GM12878 (cell line): Measurements from ENCODE around the gene UXS1. TPM values are rescaled to one million over a fixed set of nuclear protein-coding genes. Genes with fewer than 3 reads are reported as not detected.
A peak's percentile ranks its signal among the peaks of the same experiment; 100 is the strongest.

Experiments
- BCL11A ChIP-seq: IDR thresholded peaks from 2 replicates; pipeline ENCODE4 v1.6.1; 2011; ENCODE audit warnings: low read depth, low read length
- BCL3 ChIP-seq: IDR thresholded peaks from 2 replicates; pipeline ENCODE4 v1.6.1; 2011; ENCODE audit warnings: borderline replicate concordance, low read depth, mild to moderate bottlenecking, moderate library complexity, low read length; ENCODE audit not compliant: insufficient read depth, poor library complexity, severe bottlenecking
- BHLHE40 ChIP-seq, 2 experiments: fragments of 450-650 bp in 1 of 2; IDR thresholded peaks; 2 replicates each; pipeline ENCODE4 v1.6.1; 2011 to 2017; ENCODE audit warnings: low read depth in 2 of 2, borderline replicate concordance in 1 of 2, improper control_type of control experiment in 1 of 2, low read length in 1 of 2, mild to moderate bottlenecking in 1 of 2
- DPF2 ChIP-seq: fragments of 450-650 bp; IDR thresholded peaks from 2 replicates; pipeline ENCODE4 v1.6.1; 2017; ENCODE audit warnings: mild to moderate bottlenecking
- EED ChIP-seq: sonication (generic); IDR thresholded peaks from 2 replicates; pipeline ENCODE4 v1.6.1; 2016; ENCODE audit warnings: antibody characterized with exemption, low read depth
- FOS ChIP-seq: IDR thresholded peaks from 3 replicates; pipeline ENCODE4 v1.6.1; 2011; ENCODE audit warnings: borderline replicate concordance; ENCODE audit not compliant: insufficient read length; ENCODE audit errors: extremely low read depth
- FOXK2 ChIP-seq: fragments of 450-650 bp; IDR thresholded peaks from 2 replicates; pipeline ENCODE4 v1.6.1; 2017; ENCODE audit warnings: mild to moderate bottlenecking, moderate library complexity
- FOXM1 ChIP-seq: IDR thresholded peaks from 2 replicates; pipeline ENCODE4 v1.6.1; 2012; ENCODE audit warnings: low read depth, mild to moderate bottlenecking, inconsistent platforms, low read length, moderate library complexity
- HCFC1 ChIP-seq: fragments of 150-350 bp; IDR thresholded peaks from 2 replicates; pipeline ENCODE4 v1.6.1; 2014; ENCODE audit warnings: low read length
- IKZF1 ChIP-seq: fragments of 450-650 bp; conservative IDR thresholded peaks from 2 replicates; pipeline ENCODE4 v1.6.1; 2017; ENCODE audit warnings: antibody characterized with exemption, mild to moderate bottlenecking
- IKZF2 ChIP-seq, 2 experiments: fragments of 450-650 bp; IDR thresholded peaks; 2 replicates each; pipeline ENCODE4 v1.6.1; 2017; ENCODE audit warnings: mild to moderate bottlenecking in 2 of 2, moderate library complexity in 2 of 2
- JUNB ChIP-seq: IDR thresholded peaks from 2 replicates; pipeline ENCODE4 v1.6.1; 2016; ENCODE audit warnings: antibody characterized with exemption, mild to moderate bottlenecking
- MEF2A ChIP-seq: IDR thresholded peaks from 2 replicates; pipeline ENCODE4 v1.6.1; 2011; ENCODE audit warnings: low read depth, mild to moderate bottlenecking, low read length, moderate library complexity; ENCODE audit not compliant: insufficient read depth
- RELA ChIP-seq: fragments of 450-650 bp; IDR thresholded peaks from 2 replicates; pipeline ENCODE4 v1.8.0; 2014; ENCODE audit warnings: borderline replicate concordance; ENCODE audit not compliant: partially characterized antibody
- RUNX3 ChIP-seq: IDR thresholded peaks from 2 replicates; pipeline ENCODE4 v1.6.1; 2012; ENCODE audit warnings: low read length, inconsistent platforms
- SIN3A ChIP-seq: IDR thresholded peaks from 2 replicates; pipeline ENCODE4 v1.6.1; 2012; ENCODE audit warnings: low read depth, low read length, improper control_type of control experiment
- SIX5 ChIP-seq: IDR thresholded peaks from 2 replicates; pipeline ENCODE4 v1.6.1; 2011; ENCODE audit warnings: mild to moderate bottlenecking, low read depth, low read length, moderate library complexity; ENCODE audit not compliant: severe bottlenecking
- SMAD1 ChIP-seq: fragments of 450-650 bp; IDR thresholded peaks from 2 replicates; pipeline ENCODE4 v1.6.1; 2018; ENCODE audit warnings: mild to moderate bottlenecking, low read depth; ENCODE audit not compliant: partially characterized antibody
- SMC3 ChIP-seq: IDR thresholded peaks from 2 replicates; pipeline ENCODE4 v1.6.1; 2011; ENCODE audit warnings: low read length, improper control_type of control experiment, borderline replicate concordance
- SREBF2 ChIP-seq: IDR thresholded peaks from 2 replicates; pipeline ENCODE4 v1.6.1; 2012; ENCODE audit warnings: mild to moderate bottlenecking, low read length
- STAT1 ChIP-seq: fragments of 450-650 bp; conservative IDR thresholded peaks from 2 replicates; pipeline ENCODE4 v1.6.1; 2014; ENCODE audit warnings: antibody characterized with exemption, mild to moderate bottlenecking
- TBL1XR1 ChIP-seq: IDR thresholded peaks from 2 replicates; pipeline ENCODE4 v1.6.1; 2012; ENCODE audit warnings: low read depth, low read length, improper control_type of control experiment
- ZBED1 ChIP-seq: IDR thresholded peaks from 2 replicates; pipeline ENCODE4 v1.6.1; 2016; ENCODE audit warnings: borderline replicate concordance
- ZNF207 ChIP-seq: fragments of 450-650 bp; IDR thresholded peaks from 2 replicates; pipeline ENCODE4 v1.6.1; 2014; ENCODE audit warnings: antibody characterized with exemption, mild to moderate bottlenecking, borderline replicate concordance
- ZZZ3 ChIP-seq: IDR thresholded peaks from 2 replicates; pipeline ENCODE4 v1.6.1; 2011; ENCODE audit warnings: low read depth; ENCODE audit not compliant: control insufficient read depth, insufficient read length
- polyA plus RNA-seq, 11 experiments: library from polyadenylated mRNA; depleted of rRNA in 4 of 11; unstranded in 6 of 11; stranded (reverse) in 5 of 11; fragments of >200 nt; fragmentation: Nextera tagmentation in 4 of 11; fragmentation: Illumina TruSeq in 1 of 11; extraction: Ambion mirVana in 4 of 11; extraction: Trizol in 1 of 11; gene quantifications; 1 replicate in 1 of 11; 2 replicates in 10 of 11; pipeline versions ENCODE4 v1.2.1 to v1.2.3, GENCODE V29; 2011 to 2016; ENCODE audit warnings: inconsistent platforms in 2 of 11, missing spikeins in 2 of 11, low read depth in 1 of 11
- total RNA-seq, 4 experiments: library from RNA; depleted of rRNA in 3 of 4; stranded (reverse); fragments of >200 nt in 3 of 4; fragmentation: Illumina TruSeq in 1 of 4; extraction: Trizol in 1 of 4; gene quantifications; 2 replicates each; pipeline versions ENCODE4 v1.2.1 to v1.2.3, GENCODE V29; 2013 to 2021
- TF ChIP-seq, protein P1 (sequence below): IDR thresholded peaks from 2 replicates; pipeline ENCODE4 v1.6.1; 2012; ENCODE audit warnings: improper control_type of control experiment, low read depth, low read length; ENCODE audit not compliant: insufficient replicate concordance

Gene UXS1
- total and polyA plus RNA-seq, 10 of the 15 experiments (the other 5 are each of a cell fraction or from before 2014, with no cell fraction given): 6.0 to 25.4 (median 24.0) TPM

GRCh38 chr2:106107509-106108131, 86.5 kb downstream of the UXS1 start (continued):
- TF ChIP-seq SMC3: peak; percentile 30; the same call in 1 of the 2 replicates
- TF ChIP-seq ZZZ3: no peak
- no peak for TF ChIP-seq ZNF207
- no peak for TF ChIP-seq HCFC1
- TF ChIP-seq FOXK2: no peak
- peak; percentile 46 for TF ChIP-seq RUNX3
- TF ChIP-seq DPF2: peak; percentile 57
- no peak for TF ChIP-seq STAT1
- 0 out of 4 replicates have a peak, but pooled peaks of 1 of the 2 experiments have one; percentile 3 for TF ChIP-seq BHLHE40 (IDR thresholded peaks at IDR 0.05; ENCODE audit: borderline replicate concordance in 1 of 2, low read depth in 2 of 2, low read length in 1 of 2)
- TF ChIP-seq TBL1XR1: no peak
- TF ChIP-seq BCL11A: peak; percentile 38; the same call in 1 of the 2 replicates
- peak; percentile 35 for TF ChIP-seq JUNB
- peak; percentile 75 for TF ChIP-seq RELA
- peak; percentile 64 to 68; a peak in 3 of 4 replicates for TF ChIP-seq IKZF2 (IDR thresholded peaks at IDR 0.05)
- TF ChIP-seq SIX5: no peak
- TF ChIP-seq SREBF2: no peak
- peak; percentile 90 for TF ChIP-seq EED
- TF ChIP-seq, protein P1, sequence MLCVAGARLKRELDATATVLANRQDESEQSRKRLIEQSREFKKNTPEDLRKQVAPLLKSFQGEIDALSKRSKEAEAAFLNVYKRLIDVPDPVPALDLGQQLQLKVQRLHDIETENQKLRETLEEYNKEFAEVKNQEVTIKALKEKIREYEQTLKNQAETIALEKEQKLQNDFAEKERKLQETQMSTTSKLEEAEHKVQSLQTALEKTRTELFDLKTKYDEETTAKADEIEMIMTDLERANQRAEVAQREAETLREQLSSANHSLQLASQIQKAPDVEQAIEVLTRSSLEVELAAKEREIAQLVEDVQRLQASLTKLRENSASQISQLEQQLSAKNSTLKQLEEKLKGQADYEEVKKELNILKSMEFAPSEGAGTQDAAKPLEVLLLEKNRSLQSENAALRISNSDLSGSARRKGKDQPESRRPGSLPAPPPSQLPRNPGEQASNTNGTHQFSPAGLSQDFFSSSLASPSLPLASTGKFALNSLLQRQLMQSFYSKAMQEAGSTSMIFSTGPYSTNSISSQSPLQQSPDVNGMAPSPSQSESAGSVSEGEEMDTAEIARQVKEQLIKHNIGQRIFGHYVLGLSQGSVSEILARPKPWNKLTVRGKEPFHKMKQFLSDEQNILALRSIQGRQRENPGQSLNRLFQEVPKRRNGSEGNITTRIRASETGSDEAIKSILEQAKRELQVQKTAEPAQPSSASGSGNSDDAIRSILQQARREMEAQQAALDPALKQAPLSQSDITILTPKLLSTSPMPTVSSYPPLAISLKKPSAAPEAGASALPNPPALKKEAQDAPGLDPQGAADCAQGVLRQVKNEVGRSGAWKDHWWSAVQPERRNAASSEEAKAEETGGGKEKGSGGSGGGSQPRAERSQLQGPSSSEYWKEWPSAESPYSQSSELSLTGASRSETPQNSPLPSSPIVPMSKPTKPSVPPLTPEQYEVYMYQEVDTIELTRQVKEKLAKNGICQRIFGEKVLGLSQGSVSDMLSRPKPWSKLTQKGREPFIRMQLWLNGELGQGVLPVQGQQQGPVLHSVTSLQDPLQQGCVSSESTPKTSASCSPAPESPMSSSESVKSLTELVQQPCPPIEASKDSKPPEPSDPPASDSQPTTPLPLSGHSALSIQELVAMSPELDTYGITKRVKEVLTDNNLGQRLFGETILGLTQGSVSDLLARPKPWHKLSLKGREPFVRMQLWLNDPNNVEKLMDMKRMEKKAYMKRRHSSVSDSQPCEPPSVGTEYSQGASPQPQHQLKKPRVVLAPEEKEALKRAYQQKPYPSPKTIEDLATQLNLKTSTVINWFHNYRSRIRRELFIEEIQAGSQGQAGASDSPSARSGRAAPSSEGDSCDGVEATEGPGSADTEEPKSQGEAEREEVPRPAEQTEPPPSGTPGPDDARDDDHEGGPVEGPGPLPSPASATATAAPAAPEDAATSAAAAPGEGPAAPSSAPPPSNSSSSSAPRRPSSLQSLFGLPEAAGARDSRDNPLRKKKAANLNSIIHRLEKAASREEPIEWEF: no peak
- peak; percentile 38 for TF ChIP-seq BCL3
- TF ChIP-seq MEF2A: peak; percentile 89
- TF ChIP-seq ZBED1: no peak
- no peak for TF ChIP-seq SMAD1
- TF ChIP-seq FOXM1: peak; percentile 36; the same call in 1 of the 2 replicates
- peak; percentile 82 for TF ChIP-seq IKZF1
- no peak for TF ChIP-seq FOS
- TF ChIP-seq SIN3A: no peak
- TF ChIP-seq, all 136 proteins: peak for 18
